Activated T-cell treated with anti-CD3 and anti-CD28 coated beads, Interleukin-2, amount 50 U/mL, for 24 hours (primary cell): Measurements from ENCODE around the gene VWA1.
A peak's percentile ranks its signal among the peaks of the same experiment; 100 is the strongest.
"Not testable (repeated sequence)": the region's sequence is repeated elsewhere in the genome, so short reads cannot be mapped to it uniquely, and the experiment has no call there.

Source experiments
- DNase-seq: peaks from one replicate; pipeline ENCODE4 v3.0.0-alpha.2; 2020
- H3K27ac Mint-ChIP-seq: 2 replicates; pipeline ENCODE4 v1.8.0; 2020; ENCODE audit warnings: mild to moderate bottlenecking, mixed read lengths
- H3K27me3 Mint-ChIP-seq: 2 replicates; pipeline ENCODE4 v1.8.0; 2020; ENCODE audit warnings: mixed read lengths
- H3K36me3 Mint-ChIP-seq: 2 replicates; pipeline ENCODE4 v1.8.0; 2020; ENCODE audit warnings: low read depth, mixed read lengths
- H3K4me1 Mint-ChIP-seq: 2 replicates; pipeline ENCODE4 v1.8.0; 2020; ENCODE audit warnings: low read depth, mixed read lengths
- H3K4me3 Mint-ChIP-seq: 2 replicates; pipeline ENCODE4 v1.8.0; 2020; ENCODE audit warnings: mild to moderate bottlenecking, moderate library complexity, mixed read lengths
- H3K9me3 Mint-ChIP-seq: 2 replicates; pipeline ENCODE4 v1.8.0; 2020; ENCODE audit warnings: mixed read lengths

Gene VWA1

GRCh38 chr1:1434131-1434823, 1.2 kb upstream of the VWA1 start:
- H3K36me3 Mint-ChIP-seq: no peaks in the 10 kb centered on the region
- H3K4me1 Mint-ChIP-seq: peaks cover 18% of the 10 kb centered on the region
- H3K9me3 Mint-ChIP-seq: no peaks in the 10 kb centered on the region
- H3K4me3 Mint-ChIP-seq: no peak overlapping the region
- no peak overlapping the region for H3K27ac Mint-ChIP-seq
- H3K27me3 Mint-ChIP-seq: peaks cover 49% of the 10 kb centered on the region
- DNase-seq: no peak

- Mint-ChIP-seq H3K9me3 (no peaks in the 10 kb centered on the region), H3K4me1 (peaks cover 18% of the 10 kb centered on the region), H3K36me3 (no peaks in the 10 kb centered on the region), H3K27ac (no peak overlapping the region), H3K27me3 (peaks cover 44% of the 10 kb centered on the region), H3K4me3 (peak overlapping the region; percentile 36)
- DNase-seq: no peak
Measured at GRCh38 chr1:1434824-1435105, 725 bp upstream of the VWA1 start.

GRCh38 chr1:1435911-1436629, 580 bp downstream of the VWA1 start:
- Mint-ChIP-seq H3K4me1 (peaks cover 22% of the 10 kb centered on the region), H3K36me3 (no peaks in the 10 kb centered on the region), H3K27me3 (peaks cover 44% of the 10 kb centered on the region), H3K27ac (no peak overlapping the region), H3K4me3 (peak overlapping the region; percentile 25), H3K9me3 (no peaks in the 10 kb centered on the region)
- no peak for DNase-seq

GRCh38 chr1:1436630-1437032, 1.1 kb downstream of the VWA1 start:
- Mint-ChIP-seq H3K36me3 (no peaks in the 10 kb centered on the region), H3K9me3 (no peaks in the 10 kb centered on the region), H3K4me1 (peaks cover 22% of the 10 kb centered on the region), H3K27ac (no peak overlapping the region), H3K4me3 (no peak overlapping the region), H3K27me3 (peaks cover 41% of the 10 kb centered on the region)
- DNase-seq: no peak

GRCh38 chr1:1437033-1437903, 1.8 kb downstream of the VWA1 start:
- H3K36me3 Mint-ChIP-seq: no peaks in the 10 kb centered on the region
- H3K4me3 Mint-ChIP-seq: no peak overlapping the region
- H3K27ac Mint-ChIP-seq: no peak overlapping the region
- H3K27me3 Mint-ChIP-seq: peaks cover 36% of the 10 kb centered on the region
- H3K4me1 Mint-ChIP-seq: peaks cover 22% of the 10 kb centered on the region
- no peak for DNase-seq
- H3K9me3 Mint-ChIP-seq: no peaks in the 10 kb centered on the region

GRCh38 chr1:1437904-1438376, 2.5 kb downstream of the VWA1 start:
- H3K27me3 Mint-ChIP-seq: peaks cover 33% of the 10 kb centered on the region
- no peak overlapping the region for H3K27ac Mint-ChIP-seq
- no peaks in the 10 kb centered on the region for H3K36me3 Mint-ChIP-seq
- H3K4me1 Mint-ChIP-seq: peaks cover 22% of the 10 kb centered on the region
- no peak overlapping the region for H3K4me3 Mint-ChIP-seq
- H3K9me3 Mint-ChIP-seq: no peaks in the 10 kb centered on the region
- no peak for DNase-seq

GRCh38 chr1:1438531-1439381, 3.3 kb downstream of the VWA1 start:
- no peaks in the 10 kb centered on the region for H3K36me3 Mint-ChIP-seq
- H3K9me3 Mint-ChIP-seq: no peaks in the 10 kb centered on the region
- no peak for DNase-seq
- H3K27ac Mint-ChIP-seq: no peak overlapping the region
- no peak overlapping the region for H3K4me3 Mint-ChIP-seq
- peaks cover 18% of the 10 kb centered on the region for H3K4me1 Mint-ChIP-seq
- peaks cover 33% of the 10 kb centered on the region for H3K27me3 Mint-ChIP-seq

GRCh38 chr1:1439546-1440261, 4.2 kb downstream of the VWA1 start:
- Mint-ChIP-seq H3K4me1 (peaks cover 13% of the 10 kb centered on the region), H3K4me3 (no peak overlapping the region), H3K9me3 (no peaks in the 10 kb centered on the region), H3K27me3 (peaks cover 30% of the 10 kb centered on the region), H3K27ac (no peak overlapping the region), H3K36me3 (no peaks in the 10 kb centered on the region)
- no peak for DNase-seq

- Mint-ChIP-seq H3K36me3 (no peaks in the 10 kb centered on the region), H3K9me3 (no peaks in the 10 kb centered on the region), H3K4me1 (peaks cover 8% of the 10 kb centered on the region), H3K27ac (no peak overlapping the region), H3K27me3 (peaks cover 23% of the 10 kb centered on the region), H3K4me3 (no peak overlapping the region)
- DNase-seq: no peak
Measured at GRCh38 chr1:1440262-1441001, 4.9 kb downstream of the VWA1 start.

GRCh38 chr1:1441002-1441888, 5.8 kb downstream of the VWA1 start:
- Mint-ChIP-seq H3K27ac (no peak overlapping the region), H3K4me1 (peaks cover 7% of the 10 kb centered on the region), H3K4me3 (no peak overlapping the region), H3K27me3 (peaks cover 20% of the 10 kb centered on the region), H3K9me3 (no peaks in the 10 kb centered on the region), H3K36me3 (no peaks in the 10 kb centered on the region)
- peak; percentile 82 for DNase-seq

- no peaks in the 10 kb centered on the region for H3K36me3 Mint-ChIP-seq
- DNase-seq: no peak
- H3K9me3 Mint-ChIP-seq: no peaks in the 10 kb centered on the region
- no peak overlapping the region for H3K4me3 Mint-ChIP-seq
- peaks cover 4% of the 10 kb centered on the region for H3K4me1 Mint-ChIP-seq
- H3K27ac Mint-ChIP-seq: no peak overlapping the region
- H3K27me3 Mint-ChIP-seq: peaks cover 14% of the 10 kb centered on the region
Measured at GRCh38 chr1:1442069-1442770, 6.7 kb downstream of the VWA1 start.

- not testable (repeated sequence) for H3K4me1 Mint-ChIP-seq, H3K27me3 Mint-ChIP-seq, H3K36me3 Mint-ChIP-seq, H3K27ac Mint-ChIP-seq, DNase-seq, H3K4me3 Mint-ChIP-seq, H3K9me3 Mint-ChIP-seq
Measured at GRCh38 chr1:1446631-1447030, 11.1 kb downstream of the VWA1 start.
